Epithelial cell of proximal tubule (primary cell): ENCODE measurements around the gene TBL1X. TPM values are rescaled to one million over a fixed set of nuclear protein-coding genes. Genes with fewer than 3 reads are reported as not detected.

Source experiments
- DNase-seq: peaks from one replicate; pipeline ENCODE4 v3.0.0-alpha.2; 2011; ENCODE audit warnings: low read depth
- H3K4me3 ChIP-seq: 2 replicates; pipeline ENCODE4 v1.5.1; 2011; ENCODE audit warnings: low read depth, mild to moderate bottlenecking, low read length
- CTCF ChIP-seq: conservative IDR thresholded peaks from 2 replicates; pipeline ENCODE4 v1.5.1; 2012; ENCODE audit warnings: low read depth, mild to moderate bottlenecking, low read length
- total RNA-seq: library from RNA; depleted of rRNA; stranded (reverse); fragments of >200 nt; gene quantifications from 2 replicates; pipeline ENCODE4 v1.2.3, GENCODE V29; 2015

Gene TBL1X
- total RNA-seq, 1 donor from 2014 or later, result 9.1 TPM

GRCh38 chrX:9688833-9689232 lies 224.0 kb downstream of the TBL1X start:
- no peak for DNase-seq
- no peak for TF ChIP-seq CTCF
- no peak overlapping the region for H3K4me3 ChIP-seq

- no peak overlapping the region for H3K4me3 ChIP-seq
- DNase-seq, result no peak
- TF ChIP-seq CTCF, result no peak
Observed at GRCh38 chrX:9690046-9690445, 225.2 kb downstream of the TBL1X start.

- no peak overlapping the region for H3K4me3 ChIP-seq
- no peak for DNase-seq
- TF ChIP-seq CTCF, result no peak
Observed at GRCh38 chrX:9693307-9694001, 228.6 kb downstream of the TBL1X start.

- DNase-seq, result no peak
- no peak overlapping the region for H3K4me3 ChIP-seq
- TF ChIP-seq CTCF, result no peak
Observed at GRCh38 chrX:9698576-9698975, 233.7 kb downstream of the TBL1X start.

GRCh38 chrX:9700555-9700954 lies 235.7 kb downstream of the TBL1X start:
- H3K4me3 ChIP-seq, result no peak overlapping the region
- TF ChIP-seq CTCF, result no peak
- DNase-seq, result no peak

- no peak overlapping the region for H3K4me3 ChIP-seq
- DNase-seq, result no peak
- TF ChIP-seq CTCF, result no peak
Observed at GRCh38 chrX:9701790-9702189, 236.9 kb downstream of the TBL1X start.

- no peak overlapping the region for H3K4me3 ChIP-seq
- DNase-seq, result no peak
- no peak for TF ChIP-seq CTCF
Observed at GRCh38 chrX:9703406-9703805, 238.5 kb downstream of the TBL1X start.
